Glutamatergic neuron (in vitro differentiated cells): ENCODE results near the gene MED25. TPM values are rescaled to one million over a fixed set of nuclear protein-coding genes. Genes with fewer than 3 reads are reported as not detected.

Experiments used
- DNase-seq: peaks from one replicate; pipeline ENCODE4 v3.0.0; 2022
- H3K27ac Mint-ChIP-seq: one replicate; pipeline ENCODE4 v1.8.0; 2020; ENCODE audit warnings: mild to moderate bottlenecking, mixed read lengths, inconsistent platforms; ENCODE audit not compliant: unreplicated experiment
- H3K27me3 Mint-ChIP-seq: one replicate; pipeline ENCODE4 v1.8.0; 2020; ENCODE audit warnings: mild to moderate bottlenecking, moderate library complexity, mixed read lengths, inconsistent platforms; ENCODE audit not compliant: unreplicated experiment
- H3K36me3 Mint-ChIP-seq: one replicate; pipeline ENCODE4 v1.8.0; 2020; ENCODE audit warnings: mild to moderate bottlenecking, mixed read lengths, inconsistent platforms; ENCODE audit not compliant: unreplicated experiment
- H3K4me1 Mint-ChIP-seq: one replicate; pipeline ENCODE4 v1.8.0; 2020; ENCODE audit warnings: mild to moderate bottlenecking, low read depth, mixed read lengths, inconsistent platforms; ENCODE audit not compliant: unreplicated experiment
- H3K4me3 Mint-ChIP-seq: one replicate; pipeline ENCODE4 v1.8.0; 2020; ENCODE audit warnings: mild to moderate bottlenecking, mixed read lengths, inconsistent platforms; ENCODE audit not compliant: unreplicated experiment
- H3K9me3 Mint-ChIP-seq: one replicate; pipeline ENCODE4 v1.8.0; 2020; ENCODE audit warnings: mild to moderate bottlenecking, moderate library complexity, mixed read lengths, inconsistent platforms; ENCODE audit not compliant: unreplicated experiment
- total RNA-seq: library from RNA; stranded (reverse); fragmentation: NEBNext Ultra II Directional; extraction: Animal tissue kit (Norgen Biotek cat#: 25700); gene quantifications from one replicate; pipeline ENCODE4 v1.2.1, GENCODE V29; 2021; ENCODE audit not compliant: unreplicated experiment
- TF ChIP-seq, protein P1 (sequence below): fragments of 200-600 bp; sonication (generic); IDR thresholded peaks from one replicate; pipeline ENCODE4 v1.5.0; 2021; ENCODE audit not compliant: partially characterized antibody, unreplicated experiment

Gene MED25
- total RNA-seq, 1 donor from 2014 or later, result 51.0 TPM

GRCh38 chr19:49860336-49861102, 42.4 kb downstream of the MED25 start:
- DNase-seq, result no peak
- no peaks in the 10 kb centered on the region for H3K36me3 Mint-ChIP-seq
- H3K4me1 Mint-ChIP-seq, result no peaks in the 10 kb centered on the region
- H3K27ac Mint-ChIP-seq, result no peak overlapping the region
- TF ChIP-seq, protein P1, sequence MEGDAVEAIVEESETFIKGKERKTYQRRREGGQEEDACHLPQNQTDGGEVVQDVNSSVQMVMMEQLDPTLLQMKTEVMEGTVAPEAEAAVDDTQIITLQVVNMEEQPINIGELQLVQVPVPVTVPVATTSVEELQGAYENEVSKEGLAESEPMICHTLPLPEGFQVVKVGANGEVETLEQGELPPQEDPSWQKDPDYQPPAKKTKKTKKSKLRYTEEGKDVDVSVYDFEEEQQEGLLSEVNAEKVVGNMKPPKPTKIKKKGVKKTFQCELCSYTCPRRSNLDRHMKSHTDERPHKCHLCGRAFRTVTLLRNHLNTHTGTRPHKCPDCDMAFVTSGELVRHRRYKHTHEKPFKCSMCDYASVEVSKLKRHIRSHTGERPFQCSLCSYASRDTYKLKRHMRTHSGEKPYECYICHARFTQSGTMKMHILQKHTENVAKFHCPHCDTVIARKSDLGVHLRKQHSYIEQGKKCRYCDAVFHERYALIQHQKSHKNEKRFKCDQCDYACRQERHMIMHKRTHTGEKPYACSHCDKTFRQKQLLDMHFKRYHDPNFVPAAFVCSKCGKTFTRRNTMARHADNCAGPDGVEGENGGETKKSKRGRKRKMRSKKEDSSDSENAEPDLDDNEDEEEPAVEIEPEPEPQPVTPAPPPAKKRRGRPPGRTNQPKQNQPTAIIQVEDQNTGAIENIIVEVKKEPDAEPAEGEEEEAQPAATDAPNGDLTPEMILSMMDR, result no peak
- peaks cover 10% of the 10 kb centered on the region for H3K9me3 Mint-ChIP-seq
- H3K4me3 Mint-ChIP-seq, result no peak overlapping the region
- peaks cover 12% of the 10 kb centered on the region for H3K27me3 Mint-ChIP-seq

GRCh38 chr19:49861107-49861506, 43.0 kb downstream of the MED25 start:
- no peak for DNase-seq
- Mint-ChIP-seq H3K4me3 (no peak overlapping the region), H3K9me3 (peaks cover 10% of the 10 kb centered on the region), H3K4me1 (peaks cover 3% of the 10 kb centered on the region), H3K27ac (no peak overlapping the region), H3K36me3 (no peaks in the 10 kb centered on the region), H3K27me3 (peaks cover 9% of the 10 kb centered on the region)
- TF ChIP-seq, protein P1, result no peak

- Mint-ChIP-seq H3K4me1 (peaks cover 8% of the 10 kb centered on the region), H3K27ac (no peak overlapping the region), H3K9me3 (peaks cover 10% of the 10 kb centered on the region), H3K27me3 (peaks cover 9% of the 10 kb centered on the region), H3K4me3 (no peak overlapping the region), H3K36me3 (no peaks in the 10 kb centered on the region)
- TF ChIP-seq, protein P1, result no peak
- no peak for DNase-seq
Measured at GRCh38 chr19:49861541-49862378, 43.7 kb downstream of the MED25 start.

- H3K27ac Mint-ChIP-seq, result no peak overlapping the region
- no peak overlapping the region for H3K4me3 Mint-ChIP-seq
- H3K4me1 Mint-ChIP-seq, result peaks cover 9% of the 10 kb centered on the region
- peaks cover 10% of the 10 kb centered on the region for H3K9me3 Mint-ChIP-seq
- H3K36me3 Mint-ChIP-seq, result no peaks in the 10 kb centered on the region
- peaks cover 11% of the 10 kb centered on the region for H3K27me3 Mint-ChIP-seq
- TF ChIP-seq, protein P1, result peak; percentile 19
- peak; percentile 72 for DNase-seq
Measured at GRCh38 chr19:49862391-49863253, 44.5 kb downstream of the MED25 start.
